Right lobe of liver (tissue), 4 donors: ENCODE results near the gene ZNF512B.

Source experiments
- CTCF ChIP-seq, 4 donors: fragments of 200-600 bp in 3 of 4; fragments of 450-650 bp in 1 of 4; IDR thresholded peaks; one replicate each; pipeline versions ENCODE4 v1.5.1 to v1.8.0; 2016 to 2022; ENCODE audit warnings: antibody characterized with exemption in 4 of 4, mild to moderate bottlenecking in 2 of 4
- POLR2A ChIP-seq: fragments of 450-650 bp; IDR thresholded peaks from one replicate; pipeline ENCODE4 v1.6.1; 2017; ENCODE audit warnings: antibody characterized with exemption, mild to moderate bottlenecking
- donor health status: DM: no; HTN: no; CAD: no.
- donor health status: DM: no; HTN: no; CAD: no.
- donor health status: DM: no; HTN: yes; CAD: no.

- TF ChIP-seq POLR2A (no peak), CTCF (IDR thresholded peaks at IDR 0.05) (no peak)
Observed at GRCh38 chr20:63947638-63948456, 21.9 kb downstream of the ZNF512B start.
